ENCODE data around the gene SAMHD1. TPM values are rescaled to one million over a fixed set of nuclear protein-coding genes. Genes with fewer than 3 reads are reported as not detected.
A peak's percentile ranks its signal among the peaks of the same experiment; 100 is the strongest.

The SAMHD1 gene
- total and polyA plus RNA-seq, 2 of the 13 experiments (the other 11 are each of a cell fraction or from before 2014, with no cell fraction given) = 16.9 to 43.5 TPM

DNA sequence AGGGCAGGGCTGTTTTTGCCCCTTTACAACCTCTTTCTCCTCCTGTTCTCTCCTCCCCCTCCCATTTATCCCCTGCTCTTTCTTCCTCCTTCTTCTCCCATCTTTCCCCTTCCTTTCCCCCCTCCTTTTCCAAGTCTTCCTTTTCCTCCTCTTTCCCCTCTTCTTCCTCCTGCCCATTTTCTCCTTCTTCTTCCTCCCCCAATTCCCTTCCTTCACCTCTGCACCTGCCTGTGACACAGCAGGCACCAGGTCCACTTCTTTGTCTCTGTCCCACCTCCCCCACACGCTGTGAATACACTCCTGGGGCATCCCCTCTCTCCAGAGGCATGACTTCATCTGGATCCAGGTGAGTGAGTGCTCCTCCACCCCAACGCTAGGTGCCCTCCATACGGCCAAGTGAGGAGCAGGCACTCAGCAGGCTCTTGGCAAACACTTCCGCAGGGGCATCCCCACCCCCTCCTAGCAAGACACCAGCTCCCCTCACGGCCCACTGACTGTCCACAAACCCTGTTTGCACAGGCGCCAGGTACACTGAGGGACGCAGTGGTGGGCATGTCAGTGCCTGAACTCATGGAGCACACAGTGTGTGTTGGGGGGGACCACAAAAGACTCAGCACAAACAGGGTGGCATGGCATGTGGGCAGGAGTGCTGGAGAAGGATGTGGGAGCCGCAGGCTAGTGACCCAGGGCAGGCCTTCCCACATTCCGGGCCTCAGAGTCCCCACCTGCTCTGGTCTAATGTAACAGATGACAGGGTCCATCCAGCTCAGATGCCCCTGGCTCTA, 86.2 kb downstream of the SAMHD1 start (continued):
- TF ChIP-seq, protein P1, sequence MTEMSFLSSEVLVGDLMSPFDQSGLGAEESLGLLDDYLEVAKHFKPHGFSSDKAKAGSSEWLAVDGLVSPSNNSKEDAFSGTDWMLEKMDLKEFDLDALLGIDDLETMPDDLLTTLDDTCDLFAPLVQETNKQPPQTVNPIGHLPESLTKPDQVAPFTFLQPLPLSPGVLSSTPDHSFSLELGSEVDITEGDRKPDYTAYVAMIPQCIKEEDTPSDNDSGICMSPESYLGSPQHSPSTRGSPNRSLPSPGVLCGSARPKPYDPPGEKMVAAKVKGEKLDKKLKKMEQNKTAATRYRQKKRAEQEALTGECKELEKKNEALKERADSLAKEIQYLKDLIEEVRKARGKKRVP (CRISPR knock-in tag; IDR thresholded peaks at IDR 0.05) = no peak
- TF ChIP-seq ZBTB7A (CRISPR knock-in tag; IDR thresholded peaks at IDR 0.05) (0 out of 2 replicates have a peak, but pooled peaks have one; percentile 25), RFX1 (IDR thresholded peaks at IDR 0.05) (no peak), GPN1 (CRISPR knock-in tag; IDR thresholded peaks at IDR 0.05; ENCODE audit: borderline replicate concordance) (no peak), ZNF691 (CRISPR knock-in tag; IDR thresholded peaks at IDR 0.05; ENCODE audit: borderline replicate concordance, low read depth) (0 out of 2 replicates have a peak, but pooled peaks have one; percentile 13), ZMAT3 (CRISPR knock-in tag; conservative IDR thresholded peaks at IDR 0.05) (no peak), ZNF460 (CRISPR knock-in tag; IDR thresholded peaks at IDR 0.05; ENCODE audit: borderline replicate concordance) (no peak), ZNF232 (CRISPR knock-in tag; IDR thresholded peaks at IDR 0.05; ENCODE audit: borderline replicate concordance) (no peak), WIZ (CRISPR knock-in tag; IDR thresholded peaks at IDR 0.05) (no peak), ZNF180 (CRISPR knock-in tag; IDR thresholded peaks at IDR 0.05; ENCODE audit: borderline replicate concordance, low read depth) (no peak), ZNF318 (CRISPR knock-in tag; IDR thresholded peaks at IDR 0.05) (no peak), GABPB1 (CRISPR knock-in tag; IDR thresholded peaks at IDR 0.05) (0 out of 2 replicates have a peak, but pooled peaks have one; percentile 12)
- TF ChIP-seq, protein P2, sequence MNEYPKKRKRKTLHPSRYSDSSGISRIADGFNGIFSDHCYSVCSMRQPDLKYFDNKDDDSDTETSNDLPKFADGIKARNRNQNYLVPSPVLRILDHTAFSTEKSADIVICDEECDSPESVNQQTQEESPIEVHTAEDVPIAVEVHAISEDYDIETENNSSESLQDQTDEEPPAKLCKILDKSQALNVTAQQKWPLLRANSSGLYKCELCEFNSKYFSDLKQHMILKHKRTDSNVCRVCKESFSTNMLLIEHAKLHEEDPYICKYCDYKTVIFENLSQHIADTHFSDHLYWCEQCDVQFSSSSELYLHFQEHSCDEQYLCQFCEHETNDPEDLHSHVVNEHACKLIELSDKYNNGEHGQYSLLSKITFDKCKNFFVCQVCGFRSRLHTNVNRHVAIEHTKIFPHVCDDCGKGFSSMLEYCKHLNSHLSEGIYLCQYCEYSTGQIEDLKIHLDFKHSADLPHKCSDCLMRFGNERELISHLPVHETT (CRISPR knock-in tag; conservative IDR thresholded peaks at IDR 0.05) = no peak
